NK-92 (cell line): ENCODE data around the gene AHCYL1.

ENCODE experiments used
- DNase-seq: peaks from one replicate; lab custom pipeline; 2025; ENCODE audit not compliant: unreplicated experiment; lab: John Stamatoyannopoulos, UW

AHCYL1 gene

GRCh38 chr1:110034451-110035235, 50.1 kb downstream of the AHCYL1 start, which contains the start of gene STRIP1:
TSS of gene STRIP1 (plus strand) at chr1:110034624. CDS start at chr1:110034638, 14 bp downstream.
- DNase-seq = peak; percentile 57

- no peak for DNase-seq
Measured at GRCh38 chr1:110035236-110035752, 50.7 kb downstream of the AHCYL1 start.

- no peak for DNase-seq
Measured at GRCh38 chr1:110038271-110038670, 53.7 kb downstream of the AHCYL1 start.

GRCh38 chr1:110039641-110040040, 55.1 kb downstream of the AHCYL1 start:
- no peak for DNase-seq

- no peak for DNase-seq
Measured at GRCh38 chr1:110040548-110040947, 56.0 kb downstream of the AHCYL1 start.

- DNase-seq = no peak
Measured at GRCh38 chr1:110043016-110043415, 58.5 kb downstream of the AHCYL1 start.

GRCh38 chr1:110047463-110047862, 62.9 kb downstream of the AHCYL1 start:
- no peak for DNase-seq

- no peak for DNase-seq
Measured at GRCh38 chr1:110048240-110048639, 63.7 kb downstream of the AHCYL1 start.

- DNase-seq = no peak
Measured at GRCh38 chr1:110048923-110049601, 64.5 kb downstream of the AHCYL1 start.

- no peak for DNase-seq
Measured at GRCh38 chr1:110049801-110050601, 65.4 kb downstream of the AHCYL1 start.

- DNase-seq = no peak
Measured at GRCh38 chr1:110050602-110051261, 66.2 kb downstream of the AHCYL1 start.

GRCh38 chr1:110051262-110051648, 66.7 kb downstream of the AHCYL1 start:
- no peak for DNase-seq

- no peak for DNase-seq
Measured at GRCh38 chr1:110053552-110054428, 69.2 kb downstream of the AHCYL1 start.

GRCh38 chr1:110055493-110056284, 71.1 kb downstream of the AHCYL1 start:
- no peak for DNase-seq

GRCh38 chr1:110056285-110056683, 71.7 kb downstream of the AHCYL1 start:
- no peak for DNase-seq

- DNase-seq = no peak
Measured at GRCh38 chr1:110056776-110057175, 72.2 kb downstream of the AHCYL1 start.

GRCh38 chr1:110057963-110058518, 73.5 kb downstream of the AHCYL1 start:
- no peak for DNase-seq

GRCh38 chr1:110058591-110058990, 74.0 kb downstream of the AHCYL1 start:
- no peak for DNase-seq
